ENCODE results near the gene LPCAT1.

DNA sequence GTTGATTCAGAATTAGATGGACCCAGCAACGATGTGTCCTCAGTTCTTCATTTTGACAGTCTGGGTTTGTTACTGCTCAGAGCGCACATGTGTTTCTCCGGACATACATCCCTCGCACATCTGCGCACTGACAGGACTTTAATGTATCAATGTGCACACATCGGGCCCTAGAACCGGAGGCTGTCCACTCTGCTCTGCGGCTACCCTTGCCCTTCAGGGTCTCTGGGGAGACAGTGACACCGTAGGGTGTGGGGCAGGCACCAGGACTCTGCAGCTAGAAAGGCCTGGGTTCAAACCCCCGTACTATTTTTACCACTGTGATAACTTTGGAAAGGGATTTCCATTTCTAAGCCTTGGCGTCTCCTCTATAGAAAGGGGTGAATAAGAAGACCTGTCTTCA is 23.5 kb upstream of the LPCAT1 start:
- TF ChIP-seq, protein P1, sequence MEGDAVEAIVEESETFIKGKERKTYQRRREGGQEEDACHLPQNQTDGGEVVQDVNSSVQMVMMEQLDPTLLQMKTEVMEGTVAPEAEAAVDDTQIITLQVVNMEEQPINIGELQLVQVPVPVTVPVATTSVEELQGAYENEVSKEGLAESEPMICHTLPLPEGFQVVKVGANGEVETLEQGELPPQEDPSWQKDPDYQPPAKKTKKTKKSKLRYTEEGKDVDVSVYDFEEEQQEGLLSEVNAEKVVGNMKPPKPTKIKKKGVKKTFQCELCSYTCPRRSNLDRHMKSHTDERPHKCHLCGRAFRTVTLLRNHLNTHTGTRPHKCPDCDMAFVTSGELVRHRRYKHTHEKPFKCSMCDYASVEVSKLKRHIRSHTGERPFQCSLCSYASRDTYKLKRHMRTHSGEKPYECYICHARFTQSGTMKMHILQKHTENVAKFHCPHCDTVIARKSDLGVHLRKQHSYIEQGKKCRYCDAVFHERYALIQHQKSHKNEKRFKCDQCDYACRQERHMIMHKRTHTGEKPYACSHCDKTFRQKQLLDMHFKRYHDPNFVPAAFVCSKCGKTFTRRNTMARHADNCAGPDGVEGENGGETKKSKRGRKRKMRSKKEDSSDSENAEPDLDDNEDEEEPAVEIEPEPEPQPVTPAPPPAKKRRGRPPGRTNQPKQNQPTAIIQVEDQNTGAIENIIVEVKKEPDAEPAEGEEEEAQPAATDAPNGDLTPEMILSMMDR (IDR thresholded peaks at IDR 0.05) = no peak
- TF ChIP-seq POLR2A (IDR thresholded peaks at IDR 0.05) = no peak

Measured in testis (tissue), 2 donors.